ENCODE data around the gene DHX57.
"Not testable (repeated sequence)": the region's sequence is repeated elsewhere in the genome, so short reads cannot be mapped to it uniquely, and the experiment has no call there.

The DHX57 gene

DNA sequence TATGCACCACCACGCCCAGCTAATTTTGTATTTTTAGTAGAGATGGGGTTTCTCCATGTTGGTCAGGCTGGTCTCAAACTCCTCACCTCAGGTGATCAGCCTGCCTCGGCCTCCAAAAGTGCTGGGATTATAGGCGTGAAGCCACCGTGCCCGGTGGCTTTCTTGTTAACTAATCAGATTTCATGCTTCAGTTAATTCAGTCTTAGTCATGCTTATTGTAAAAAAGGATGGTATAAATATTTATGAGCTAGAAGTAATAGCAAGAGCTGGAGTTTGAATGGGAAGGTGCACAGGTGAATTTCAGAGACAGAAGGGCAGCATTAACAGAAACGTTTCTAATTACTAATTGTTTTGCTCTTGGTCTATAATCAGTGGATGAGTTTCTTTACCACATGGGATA is 87.4 kb downstream of the DHX57 start:
- no peak for DNase-seq (ENCODE audit: low read depth in 1 of 2, low spot score in 1 of 2)
- no peak for TF ChIP-seq JUND (IDR thresholded peaks at IDR 0.05; ENCODE audit: low read depth)
- in situ Hi-C loops (cut with HindIII; ENCODE audit: low pct_unique_long_range_greater_than_20kb, low sequenced_read_pairs) = no loop called here

DNA sequence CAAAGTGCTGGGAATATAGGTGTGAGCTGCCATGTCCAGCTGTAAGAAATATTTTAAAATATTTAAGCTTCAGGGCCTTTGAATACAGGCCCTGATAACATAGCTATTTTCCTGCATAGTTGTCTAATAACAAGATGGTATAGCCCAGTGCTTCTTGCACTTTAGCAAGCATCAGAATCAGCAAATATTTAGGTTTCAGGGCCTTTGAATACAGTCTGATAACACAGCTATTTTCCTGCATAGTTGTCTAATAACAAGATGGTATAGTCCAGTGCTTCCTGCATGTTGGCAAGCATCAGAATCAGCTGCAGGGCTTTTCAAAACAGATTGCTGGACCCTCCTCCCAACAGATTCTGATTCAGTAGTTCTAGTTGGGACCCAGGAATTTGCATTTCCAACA is 92.1 kb downstream of the DHX57 start:
- DNase-seq (ENCODE audit: low read depth in 1 of 2, low spot score in 1 of 2) = no peak
- no peak for TF ChIP-seq JUND (IDR thresholded peaks at IDR 0.05; ENCODE audit: low read depth)
- in situ Hi-C loops (cut with HindIII; ENCODE audit: low pct_unique_long_range_greater_than_20kb, low sequenced_read_pairs) = no loop called here

DNA sequence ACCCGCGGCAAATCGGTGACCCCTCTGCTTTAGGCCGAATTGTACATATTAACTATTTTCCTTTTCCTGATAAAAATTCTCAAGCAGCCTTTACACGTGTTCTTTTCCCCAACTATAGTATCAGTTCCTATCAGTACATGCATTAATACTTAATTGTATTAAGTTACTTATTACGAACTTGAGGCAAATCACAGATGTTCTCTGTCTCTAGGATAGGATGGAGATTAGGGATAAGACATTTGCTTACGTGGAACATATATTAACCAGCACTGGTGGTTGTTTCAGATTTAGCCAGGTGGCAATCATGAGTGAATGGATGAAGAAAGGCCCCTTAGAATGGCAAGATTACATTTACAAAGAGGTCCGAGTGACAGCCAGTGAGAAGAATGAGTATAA is 97.0 kb downstream of the DHX57 start:
- DNase-seq (ENCODE audit: low read depth in 1 of 2, low spot score in 1 of 2) = no peak
- in situ Hi-C loops (cut with HindIII; ENCODE audit: low pct_unique_long_range_greater_than_20kb, low sequenced_read_pairs) = no loop called here
- TF ChIP-seq JUND (IDR thresholded peaks at IDR 0.05; ENCODE audit: low read depth) = no peak

DNA sequence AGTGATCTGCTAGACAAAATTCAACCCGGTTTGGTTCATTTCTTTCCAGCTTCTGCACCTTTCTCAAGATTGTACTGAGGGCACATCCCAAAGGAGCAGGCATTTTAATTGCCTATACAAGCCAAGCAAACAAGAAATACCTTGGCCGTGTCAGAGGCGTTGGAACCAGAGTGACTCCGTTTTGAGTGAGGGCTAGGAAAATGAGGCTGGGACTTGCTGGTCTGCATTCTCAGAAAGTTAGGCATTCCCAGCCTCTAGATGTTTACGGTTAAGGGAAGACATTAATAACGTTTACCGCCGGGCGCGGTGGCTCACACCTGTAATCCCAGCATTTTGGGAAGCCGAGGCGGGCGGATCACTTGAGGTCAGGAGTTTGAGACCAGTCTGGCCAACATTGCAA is 99.2 kb downstream of the DHX57 start:
- no peak for DNase-seq (ENCODE audit: low read depth in 1 of 2, low spot score in 1 of 2)
- no peak for TF ChIP-seq JUND (IDR thresholded peaks at IDR 0.05; ENCODE audit: low read depth)
- in situ Hi-C loops (cut with HindIII; ENCODE audit: low pct_unique_long_range_greater_than_20kb, low sequenced_read_pairs) = no loop called here

DNA sequence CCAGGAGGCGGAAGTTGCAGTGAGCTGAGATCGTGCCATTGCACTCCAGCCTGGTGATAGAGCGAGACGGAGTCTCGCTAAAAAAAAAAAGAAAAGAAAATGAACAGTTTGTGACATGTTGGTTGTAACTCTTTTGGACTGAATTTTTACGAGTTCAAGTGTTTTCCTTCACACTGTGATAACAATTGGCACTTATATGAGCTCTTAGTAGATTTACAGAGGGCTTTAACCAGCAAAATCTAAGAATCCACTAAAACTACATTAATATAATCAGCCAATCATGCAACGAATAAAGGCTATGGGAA is 99.9 kb downstream of the DHX57 start:
- DNase-seq (ENCODE audit: low read depth in 1 of 2, low spot score in 1 of 2) = no peak
- in situ Hi-C loops (cut with HindIII; ENCODE audit: low pct_unique_long_range_greater_than_20kb, low sequenced_read_pairs) = no loop called here

DNA sequence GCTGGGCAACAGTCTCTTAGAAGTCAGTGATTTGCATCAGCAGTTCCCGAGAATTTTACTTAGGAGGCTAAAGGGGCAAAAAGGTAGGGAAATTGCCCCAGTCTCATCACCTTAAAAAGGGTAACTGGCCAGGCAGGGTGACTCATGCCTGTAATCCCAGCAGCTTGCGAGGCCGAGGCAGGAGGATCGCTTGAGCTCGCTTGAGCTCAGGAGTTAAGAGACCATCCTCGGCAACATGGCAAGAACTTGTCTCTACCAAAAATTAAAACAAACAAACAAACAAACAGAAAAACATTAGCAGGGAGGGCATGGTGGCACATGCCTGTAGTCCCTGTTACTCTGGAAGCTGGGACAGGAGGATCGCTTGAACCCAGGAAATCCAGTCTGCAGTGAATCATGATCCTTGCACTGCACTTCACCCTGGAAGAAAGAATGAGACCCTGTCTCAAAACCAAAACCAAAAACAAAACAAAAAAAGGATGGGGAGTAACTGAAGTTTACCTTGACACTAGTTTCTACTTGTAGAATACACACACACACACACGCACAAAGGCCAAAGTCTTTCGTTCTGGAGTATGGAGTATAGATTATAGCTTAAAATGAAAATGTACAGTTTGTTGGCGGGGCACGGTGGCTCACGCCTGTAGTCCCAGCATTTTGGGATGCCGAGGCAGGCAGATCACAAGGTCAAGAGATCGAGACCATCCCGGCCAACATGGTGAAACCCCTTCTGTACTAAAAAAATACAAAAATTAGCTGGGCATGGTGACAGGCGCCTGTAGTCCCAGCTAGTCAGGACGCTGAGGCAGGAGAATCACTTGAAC is 100.4 kb downstream of the DHX57 start:
- no peak for DNase-seq (ENCODE audit: low read depth in 1 of 2, low spot score in 1 of 2)
- in situ Hi-C loops (cut with HindIII; ENCODE audit: low pct_unique_long_range_greater_than_20kb, low sequenced_read_pairs) = no loop called here
- no peak for TF ChIP-seq JUND (IDR thresholded peaks at IDR 0.05; ENCODE audit: low read depth)

More for the DNA sequence above, 99.9 kb downstream of the DHX57 start:
- no peak for TF ChIP-seq JUND (IDR thresholded peaks at IDR 0.05; ENCODE audit: low read depth)

DNA sequence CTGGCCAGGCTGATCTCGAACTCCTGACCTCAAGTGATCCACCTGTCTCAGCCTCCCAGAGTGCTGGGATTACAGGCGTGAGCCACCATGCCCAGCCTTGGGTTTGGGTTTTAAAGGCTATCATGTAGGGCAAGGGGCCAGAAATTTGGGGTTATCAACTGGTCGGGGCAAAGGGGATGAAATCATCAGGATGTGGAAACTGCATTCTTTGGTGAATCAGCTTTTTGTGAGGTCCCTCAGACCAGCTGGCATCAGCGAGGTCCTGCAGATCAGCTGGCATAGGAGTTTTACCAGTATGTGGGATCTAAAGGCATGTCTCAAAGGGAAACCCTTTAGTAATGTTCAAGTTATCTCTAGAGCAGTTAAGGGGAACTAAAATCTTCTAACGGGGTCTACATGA is 104.1 kb downstream of the DHX57 start:
- in situ Hi-C loops (cut with HindIII; ENCODE audit: low pct_unique_long_range_greater_than_20kb, low sequenced_read_pairs) = no loop called here
- no peak for DNase-seq (ENCODE audit: low read depth in 1 of 2, low spot score in 1 of 2)
- no peak for TF ChIP-seq JUND (IDR thresholded peaks at IDR 0.05; ENCODE audit: low read depth)

DNA sequence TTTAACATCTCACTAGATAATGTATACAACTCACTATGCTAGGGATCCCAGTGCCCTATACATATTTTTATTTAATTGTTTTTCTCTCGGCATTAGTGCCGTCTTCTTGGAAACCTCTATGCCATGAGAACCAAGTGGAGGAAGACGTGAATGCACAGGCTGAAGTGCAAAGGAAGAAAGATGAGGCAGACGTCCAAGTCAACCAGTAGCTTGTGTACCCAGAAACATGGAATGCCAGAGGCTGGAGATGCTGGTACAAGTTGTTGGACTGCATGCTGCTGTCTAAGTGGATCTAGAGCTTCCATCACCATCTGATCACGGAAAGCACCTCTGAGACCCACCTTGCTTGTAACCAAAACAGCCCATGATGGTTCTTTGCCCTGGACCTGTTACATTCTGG is 110.2 kb downstream of the DHX57 start:
- TF ChIP-seq JUND (IDR thresholded peaks at IDR 0.05; ENCODE audit: low read depth) = no peak
- in situ Hi-C loops (cut with HindIII; ENCODE audit: low pct_unique_long_range_greater_than_20kb, low sequenced_read_pairs) = no loop called here
- DNase-seq (ENCODE audit: low read depth in 1 of 2, low spot score in 1 of 2) = no peak

DNA sequence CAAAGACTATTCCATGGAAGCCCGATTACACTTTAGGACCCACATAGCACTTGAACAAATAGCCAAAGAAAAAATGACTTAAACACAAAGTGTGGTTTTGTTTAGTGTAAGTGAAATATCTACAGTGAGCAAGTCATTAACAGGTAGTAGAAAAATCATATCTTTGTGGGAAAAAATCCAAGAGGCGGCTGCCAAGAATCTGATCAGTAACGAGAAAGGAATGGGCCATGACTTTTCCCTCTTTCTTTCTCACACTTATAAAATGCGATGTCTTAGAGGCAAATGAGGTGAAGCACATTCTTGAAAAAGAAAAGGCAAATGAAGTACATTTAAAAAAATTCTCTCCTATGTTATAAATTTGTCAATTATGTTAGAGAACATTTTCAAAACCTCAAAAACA is 110.6 kb downstream of the DHX57 start:
- in situ Hi-C loops (cut with HindIII; ENCODE audit: low pct_unique_long_range_greater_than_20kb, low sequenced_read_pairs) = no loop called here
- no peak for DNase-seq (ENCODE audit: low read depth in 1 of 2, low spot score in 1 of 2)

DNA sequence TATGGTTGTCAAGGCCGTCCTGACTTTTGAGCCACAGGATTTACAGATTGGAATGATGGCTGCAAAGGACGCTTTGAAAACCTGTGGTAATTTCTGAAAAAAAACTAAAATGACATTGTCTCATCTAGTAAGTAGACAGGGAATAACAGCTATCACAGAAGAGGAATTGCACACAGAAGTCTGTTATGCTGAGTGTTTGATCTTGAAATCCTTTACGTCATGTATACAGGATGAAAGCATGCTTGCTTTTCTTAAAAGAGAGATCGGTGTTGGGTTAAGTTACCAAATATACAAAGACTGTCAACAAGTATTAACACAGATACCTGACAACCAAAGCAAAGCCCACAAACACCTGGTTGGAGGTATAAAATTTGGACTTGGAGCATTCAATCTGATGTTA is 112.0 kb downstream of the DHX57 start:
- no peak for DNase-seq (ENCODE audit: low read depth in 1 of 2, low spot score in 1 of 2)
- TF ChIP-seq JUND (IDR thresholded peaks at IDR 0.05; ENCODE audit: low read depth) = no peak
- in situ Hi-C loops (cut with HindIII; ENCODE audit: low pct_unique_long_range_greater_than_20kb, low sequenced_read_pairs) = no loop called here

More for the DNA sequence above, 110.6 kb downstream of the DHX57 start:
- TF ChIP-seq JUND (IDR thresholded peaks at IDR 0.05; ENCODE audit: low read depth) = no peak

DNA sequence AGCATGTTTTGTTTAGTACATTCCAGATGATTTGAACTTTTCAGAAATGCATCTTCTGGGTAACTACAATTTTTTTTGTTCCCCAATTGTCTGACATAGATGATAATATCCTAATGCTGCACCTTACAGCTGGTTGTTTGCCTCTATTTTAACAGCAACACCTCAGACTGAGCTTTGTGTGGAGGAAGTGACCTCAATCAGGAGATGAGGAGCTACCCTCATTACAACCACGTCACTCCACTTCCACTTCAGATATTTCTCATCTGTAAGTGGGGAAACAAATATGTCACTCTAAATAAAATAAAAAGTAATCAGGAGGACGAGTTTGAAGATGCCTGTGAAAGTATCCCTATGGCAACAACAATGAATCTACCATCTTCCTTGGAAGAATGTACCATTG is 112.5 kb downstream of the DHX57 start:
- TF ChIP-seq JUND (IDR thresholded peaks at IDR 0.05; ENCODE audit: low read depth) = no peak
- DNase-seq (ENCODE audit: low read depth in 1 of 2, low spot score in 1 of 2) = no peak
- in situ Hi-C loops (cut with HindIII; ENCODE audit: low pct_unique_long_range_greater_than_20kb, low sequenced_read_pairs) = no loop called here

DNA sequence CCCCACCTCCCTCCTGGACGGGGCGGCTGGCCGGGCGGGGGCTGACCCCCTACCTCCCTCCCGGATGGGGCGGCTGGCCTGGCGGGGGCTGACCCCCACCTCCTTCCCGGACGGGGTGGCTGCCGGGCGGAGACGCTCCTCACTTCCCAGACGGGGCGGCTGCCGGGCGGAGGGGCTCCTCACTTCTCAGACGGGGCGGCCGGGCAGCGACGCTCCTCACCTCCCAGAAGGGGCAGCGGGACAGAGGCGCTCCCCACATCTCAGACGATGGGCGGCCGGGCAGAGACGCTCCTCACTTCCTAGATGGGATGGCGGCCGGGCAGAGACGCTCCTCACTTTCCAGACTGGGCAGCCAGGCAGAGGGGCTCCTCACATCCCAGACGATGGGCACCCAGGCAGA is 119.8 kb downstream of the DHX57 start:
- in situ Hi-C loops (cut with HindIII; ENCODE audit: low pct_unique_long_range_greater_than_20kb, low sequenced_read_pairs) = not testable (repeated sequence)

DNA sequence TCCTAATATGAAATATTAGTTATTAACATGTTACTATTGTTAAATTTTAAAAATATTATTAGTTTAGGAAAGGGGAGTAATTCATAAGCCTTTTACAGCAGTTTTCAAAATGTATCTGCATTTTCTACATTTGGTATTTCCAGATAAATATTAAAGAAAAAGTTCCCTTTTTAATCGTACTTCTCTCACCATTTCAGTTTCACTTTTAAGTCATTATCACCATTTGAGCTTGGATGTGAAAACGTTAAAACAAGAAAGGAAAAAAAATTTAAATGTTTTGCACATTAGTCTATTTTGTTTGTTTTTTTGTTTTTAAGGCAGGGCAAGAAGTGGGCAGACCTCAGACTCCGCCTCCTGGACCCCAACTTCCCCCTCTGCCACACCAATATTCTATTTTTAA is 121.2 kb downstream of the DHX57 start:
- in situ Hi-C loops (cut with HindIII; ENCODE audit: low pct_unique_long_range_greater_than_20kb, low sequenced_read_pairs) = no loop called here
- DNase-seq (ENCODE audit: low read depth in 1 of 2, low spot score in 1 of 2) = no peak
- TF ChIP-seq JUND (IDR thresholded peaks at IDR 0.05; ENCODE audit: low read depth) = no peak

More for the DNA sequence above, 119.8 kb downstream of the DHX57 start:
- not testable (repeated sequence) for DNase-seq (ENCODE audit: low read depth in 1 of 2, low spot score in 1 of 2)

DNA sequence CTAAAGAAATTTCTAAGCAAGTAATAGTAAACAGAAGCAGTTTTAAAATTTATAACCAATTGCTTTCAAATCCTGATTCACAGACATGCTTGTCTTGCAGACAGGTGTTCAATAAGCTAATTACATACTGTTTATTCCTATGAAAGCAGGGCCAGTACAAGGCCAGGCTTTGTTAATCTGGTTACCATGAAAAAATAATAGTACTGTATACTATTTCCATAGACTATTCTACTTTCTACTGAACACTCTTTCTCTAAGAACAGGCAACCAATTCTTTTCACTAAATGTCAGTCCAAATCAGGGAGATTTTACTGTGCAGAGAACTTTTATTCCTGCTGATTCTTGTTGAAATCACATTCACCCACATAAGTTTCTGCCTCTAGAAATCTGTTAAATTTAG is 121.7 kb downstream of the DHX57 start:
- DNase-seq (ENCODE audit: low read depth in 1 of 2, low spot score in 1 of 2) = no peak
- TF ChIP-seq JUND (IDR thresholded peaks at IDR 0.05; ENCODE audit: low read depth) = no peak
- in situ Hi-C loops (cut with HindIII; ENCODE audit: low pct_unique_long_range_greater_than_20kb, low sequenced_read_pairs) = no loop called here

Data from T47D (cell line).